Liver (tissue), 9 donors: ENCODE results near the gene PPP1R13B. TPM values are rescaled to one million over a fixed set of nuclear protein-coding genes. Genes with fewer than 3 reads are reported as not detected.

ENCODE experiments used
- DNase-seq: peaks from one replicate; pipeline ENCODE4 v3.0.0-alpha.2; 2017; ENCODE audit warnings: low spot score
- H3K27ac ChIP-seq, 2 donors: one replicate each; pipeline ENCODE4 v1.7.0; 2013; ENCODE audit warnings: inconsistent platforms in 2 of 2, low read length in 2 of 2, control low read depth in 1 of 2, low read depth in 1 of 2, mild to moderate bottlenecking in 1 of 2
- H3K27me3 ChIP-seq, 4 donors: one replicate each; pipeline versions ENCODE4 v1.6.1 to v1.7.0; 2013; ENCODE audit warnings: low read length in 3 of 4, inconsistent platforms in 1 of 4, mild to moderate bottlenecking in 1 of 4, moderate library complexity in 1 of 4; ENCODE audit not compliant: control insufficient read depth in 4 of 4, insufficient read depth in 4 of 4
- H3K36me3 ChIP-seq, 4 donors: one replicate each; pipeline versions ENCODE4 v1.6.1 to v1.7.0; 2013; ENCODE audit warnings: low read length in 3 of 4, mild to moderate bottlenecking in 3 of 4, low read depth in 1 of 4, moderate library complexity in 1 of 4; ENCODE audit not compliant: control insufficient read depth in 4 of 4, insufficient read depth in 3 of 4
- H3K4me1 ChIP-seq, 4 donors: one replicate each; pipeline versions ENCODE4 v1.6.1 to v1.7.0; 2013; ENCODE audit warnings: low read length in 3 of 4, mild to moderate bottlenecking in 3 of 4, moderate library complexity in 1 of 4; ENCODE audit not compliant: control insufficient read depth in 4 of 4, insufficient read depth in 4 of 4
- H3K4me3 ChIP-seq, 3 donors: one replicate each; pipeline versions ENCODE4 v1.6.1 to v1.7.0; 2013; ENCODE audit warnings: low read length in 3 of 3, control low read depth in 1 of 3, low read depth in 1 of 3, mild to moderate bottlenecking in 1 of 3
- H3K9ac ChIP-seq, 2 donors: one replicate each; pipeline ENCODE4 v1.7.0; 2013; ENCODE audit warnings: low read length in 2 of 2, mild to moderate bottlenecking in 2 of 2, moderate library complexity in 2 of 2, control low read depth in 1 of 2, low read depth in 1 of 2
- H3K9me3 ChIP-seq, 4 donors: one replicate each; pipeline versions ENCODE4 v1.6.1 to v1.7.0; 2013; ENCODE audit warnings: low read length in 3 of 4; ENCODE audit not compliant: control insufficient read depth in 4 of 4
- ATF3 ChIP-seq: IDR thresholded peaks from 2 replicates; pipeline ENCODE4 v1.6.1; 2016; ENCODE audit warnings: antibody characterized with exemption
- CTCF ChIP-seq: fragments of 150-350 bp; IDR thresholded peaks from 2 replicates; pipeline ENCODE4 v1.5.1; 2017; ENCODE audit warnings: improper control_type of control experiment, low read depth, low read length; ENCODE audit not compliant: missing input control
- EGR1 ChIP-seq, 2 donors: IDR thresholded peaks; 2 replicates each; pipeline ENCODE4 v1.6.1; 2016 to 2018; ENCODE audit warnings: antibody characterized with exemption in 2 of 2, low read depth in 2 of 2
- FOXA1 ChIP-seq: IDR thresholded peaks from 2 replicates; pipeline ENCODE4 v1.6.1; 2016; ENCODE audit warnings: antibody characterized with exemption
- FOXA2 ChIP-seq: IDR thresholded peaks from 2 replicates; pipeline ENCODE4 v1.6.1; 2016; ENCODE audit warnings: antibody characterized with exemption
- GABPA ChIP-seq, 2 donors: IDR thresholded peaks in 1 of 2; conservative IDR thresholded peaks in 1 of 2; 2 replicates each; pipeline ENCODE4 v1.6.1; 2016; ENCODE audit warnings: antibody characterized with exemption in 2 of 2, mild to moderate bottlenecking in 1 of 2, moderate library complexity in 1 of 2
- HNF4A ChIP-seq, 2 donors: conservative IDR thresholded peaks; 2 replicates each; pipeline ENCODE4 v1.6.1; 2016; ENCODE audit warnings: antibody characterized with exemption in 2 of 2, mild to moderate bottlenecking in 2 of 2
- HNF4G ChIP-seq: IDR thresholded peaks from 2 replicates; pipeline ENCODE4 v1.6.1; 2016; ENCODE audit warnings: antibody characterized with exemption
- JUND ChIP-seq, 2 donors: IDR thresholded peaks; 2 replicates each; pipeline ENCODE4 v1.6.1; 2016; ENCODE audit warnings: antibody characterized with exemption in 2 of 2
- RAD21 ChIP-seq, 2 donors: IDR thresholded peaks; 2 replicates each; pipeline ENCODE4 v1.6.1; 2016; ENCODE audit warnings: antibody characterized with exemption in 2 of 2, mild to moderate bottlenecking in 2 of 2
- REST ChIP-seq: IDR thresholded peaks from 2 replicates; pipeline ENCODE4 v1.6.1; 2016; ENCODE audit warnings: antibody characterized with exemption, mild to moderate bottlenecking
- RXRA ChIP-seq, 2 donors: IDR thresholded peaks; 2 replicates each; pipeline ENCODE4 v1.6.1; 2017 to 2018; ENCODE audit warnings: antibody characterized with exemption in 2 of 2, mild to moderate bottlenecking in 1 of 2
- SP1 ChIP-seq: IDR thresholded peaks from 2 replicates; pipeline ENCODE4 v1.6.1; 2018; ENCODE audit warnings: antibody characterized with exemption, mild to moderate bottlenecking
- TAF1 ChIP-seq: conservative IDR thresholded peaks from 2 replicates; pipeline ENCODE4 v1.6.1; 2016; ENCODE audit warnings: antibody characterized with exemption, mild to moderate bottlenecking
- YY1 ChIP-seq: IDR thresholded peaks from 2 replicates; pipeline ENCODE4 v1.6.1; 2016; ENCODE audit warnings: antibody characterized with exemption, mild to moderate bottlenecking
- ZBTB33 ChIP-seq: IDR thresholded peaks from 2 replicates; pipeline ENCODE4 v1.6.1; 2016; ENCODE audit warnings: antibody characterized with exemption
- WGBS: extraction: QIAGEN DNeasy Blood & Tissue Kit; methylation state at CpG from one replicate; pipeline ENCODE4 v1.1.7; 2013; 5-methylcytosine and 5-hydroxymethylcytosine counted together
- polyA plus RNA-seq, 2 donors: library from polyadenylated mRNA; stranded (reverse) in 1 of 2; unstranded in 1 of 2; fragments of 200-250 nt in 1 of 2; fragments of >200 nt in 1 of 2; fragmentation: Nextera tagmentation in 1 of 2; extraction: Ambion mirVana in 1 of 2; gene quantifications; one replicate each; pipeline versions ENCODE4 v1.2.1 to v1.2.3, GENCODE V29; 2013 to 2015
- total RNA-seq, 2 donors: library from RNA; depleted of rRNA; stranded (reverse); fragments of >200 nt; gene quantifications; one replicate each; pipeline ENCODE4 v1.2.3, GENCODE V29; 2014
- donor health status: healthy.
- donor health status: healthy.
- donor health status: healthy.
- donor health status: healthy.
- donor health status: healthy.

Gene PPP1R13B
- total and polyA plus RNA-seq, 4 donors, result 3.2 to 15.1 (median 5.1) TPM

GRCh38 chr14:103770902-103771301 lies 76.5 kb downstream of the PPP1R13B start:
- H3K9me3 ChIP-seq, result no peaks in the 10 kb centered on the region
- H3K4me3 ChIP-seq, result no peak overlapping the region
- H3K9ac ChIP-seq, result no peak overlapping the region
- H3K27ac ChIP-seq, result no peak overlapping the region
- peaks cover 0 to 2% (median 0%) of the 10 kb centered on the region in 4 donors for H3K4me1 ChIP-seq
- peaks cover 0 to 3% (median 0%) of the 10 kb centered on the region in 4 donors for H3K36me3 ChIP-seq
- WGBS, result 85% methylated on average over 4 of the region's 4 CpGs
- no peak for TF ChIP-seq YY1
- TF ChIP-seq RXRA (IDR thresholded peaks at IDR 0.05), result no peak
- no peaks in the 10 kb centered on the region for H3K27me3 ChIP-seq
- DNase-seq, result no peak

- H3K36me3 ChIP-seq, result peaks cover 0 to 3% (median 0%) of the 10 kb centered on the region in 4 donors
- H3K27me3 ChIP-seq, result no peaks in the 10 kb centered on the region
- no peaks in the 10 kb centered on the region for H3K9me3 ChIP-seq
- no peak overlapping the region for H3K4me3 ChIP-seq
- no peak overlapping the region for H3K27ac ChIP-seq
- 92% methylated on average over 2 of the region's 2 CpGs for WGBS
- peaks cover 0 to 2% (median 0%) of the 10 kb centered on the region in 4 donors for H3K4me1 ChIP-seq
- no peak overlapping the region for H3K9ac ChIP-seq
- TF ChIP-seq ZBTB33, result no peak
- no peak for TF ChIP-seq SP1
- TF ChIP-seq YY1, result no peak
- no peak for TF ChIP-seq HNF4G
- no peak for TF ChIP-seq FOXA2
- no peak for TF ChIP-seq REST
- no peak for TF ChIP-seq TAF1
- no peak for TF ChIP-seq CTCF
- no peak for TF ChIP-seq FOXA1
- TF ChIP-seq RXRA (IDR thresholded peaks at IDR 0.05), result no peak
- TF ChIP-seq RAD21 (IDR thresholded peaks at IDR 0.05), result no peak
- TF ChIP-seq HNF4A (conservative IDR thresholded peaks at IDR 0.05), result no peak
- no peak for TF ChIP-seq JUND (IDR thresholded peaks at IDR 0.05)
- TF ChIP-seq GABPA (IDR thresholded peaks at IDR 0.05 in 1 of 2, conservative IDR thresholded peaks at IDR 0.05 in 1 of 2), result no peak
- no peak for TF ChIP-seq ATF3
- no peak for TF ChIP-seq EGR1 (IDR thresholded peaks at IDR 0.05; ENCODE audit: low read depth in 2 of 2)
- DNase-seq, result no peak
Measured at GRCh38 chr14:103770500-103770899, 76.9 kb downstream of the PPP1R13B start.
